ENCODE measurements around the gene LHFPL2.

LHFPL2 gene

DNA sequence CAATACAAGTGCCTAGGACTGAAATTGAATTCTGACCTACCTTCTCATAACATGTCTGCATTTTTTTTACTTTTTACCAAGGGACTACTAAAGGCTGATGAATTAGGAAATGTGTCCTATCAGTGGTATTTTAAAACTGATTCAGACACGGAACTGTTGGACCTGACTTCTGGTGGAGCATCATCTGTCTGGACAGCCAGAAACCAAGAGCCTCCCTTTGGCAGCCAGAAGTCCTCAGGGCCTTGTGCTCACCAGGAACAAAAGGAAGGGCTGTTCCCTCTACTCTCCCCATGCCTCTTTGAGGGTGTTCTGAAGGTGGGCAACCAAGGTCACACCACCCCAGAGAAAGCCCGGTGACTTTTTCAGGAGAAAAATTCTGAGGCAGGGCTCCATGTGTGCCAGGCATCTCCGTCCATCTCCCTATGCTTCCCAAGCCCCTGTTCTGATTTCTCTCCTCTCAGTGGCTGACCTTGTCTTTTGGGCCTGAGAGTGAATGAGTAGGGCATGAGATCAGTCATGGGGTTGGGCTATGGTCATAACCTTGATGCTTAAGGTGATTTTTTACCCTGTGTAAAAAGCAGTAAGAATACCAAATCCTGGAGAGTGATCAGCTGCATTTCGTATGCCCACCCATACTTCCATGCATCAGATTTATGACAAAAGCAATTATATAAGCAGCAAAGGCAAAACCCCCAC is 144.5 kb downstream of the LHFPL2 start:
- DNase-seq (ENCODE audit: low read depth) = no peak

DNA sequence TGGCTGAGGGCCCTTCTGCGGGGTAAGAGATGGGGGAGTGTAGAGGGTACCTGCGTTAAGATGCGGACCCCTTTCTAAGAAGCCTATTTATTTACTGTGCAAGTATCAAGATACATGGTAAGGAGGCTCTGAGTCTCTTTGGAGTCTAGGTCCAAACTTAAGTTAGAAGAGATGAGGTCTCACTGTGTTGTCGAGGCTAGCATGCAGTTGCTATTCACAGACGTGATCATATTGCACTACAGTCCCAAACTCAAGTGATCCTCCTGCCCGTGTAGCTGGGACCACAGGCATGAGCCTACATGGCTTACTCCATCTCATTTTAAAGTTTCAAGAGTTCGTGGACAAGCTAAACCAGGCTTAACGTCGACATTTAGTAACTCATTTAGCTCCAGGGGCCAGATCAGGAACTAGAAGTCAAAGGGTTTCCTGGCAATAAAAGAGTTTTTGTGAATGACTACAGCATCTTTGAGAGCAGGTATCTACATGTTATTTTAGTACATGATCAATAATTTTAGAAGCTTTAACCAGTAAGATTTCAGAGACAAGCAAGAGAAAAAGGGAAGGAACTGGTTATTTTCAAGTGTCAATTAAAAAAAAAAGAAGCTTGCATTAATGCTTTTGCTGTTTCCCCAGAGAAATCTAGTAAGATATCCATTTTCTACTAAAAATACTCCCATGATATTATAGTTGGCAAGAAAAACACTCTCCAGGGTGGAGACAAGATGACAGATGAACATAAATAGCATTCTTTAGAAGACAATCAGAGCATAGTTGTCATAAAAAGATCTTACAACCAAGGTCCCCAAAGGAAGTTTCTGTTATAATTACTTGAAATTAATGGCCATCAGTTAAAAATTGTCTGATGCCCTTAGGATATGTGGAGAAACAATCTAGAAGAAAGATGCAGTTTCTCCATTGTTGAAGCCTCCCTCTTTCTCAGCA is 146.9 kb downstream of the LHFPL2 start:
- no peak for DNase-seq (ENCODE audit: low read depth)

DNA sequence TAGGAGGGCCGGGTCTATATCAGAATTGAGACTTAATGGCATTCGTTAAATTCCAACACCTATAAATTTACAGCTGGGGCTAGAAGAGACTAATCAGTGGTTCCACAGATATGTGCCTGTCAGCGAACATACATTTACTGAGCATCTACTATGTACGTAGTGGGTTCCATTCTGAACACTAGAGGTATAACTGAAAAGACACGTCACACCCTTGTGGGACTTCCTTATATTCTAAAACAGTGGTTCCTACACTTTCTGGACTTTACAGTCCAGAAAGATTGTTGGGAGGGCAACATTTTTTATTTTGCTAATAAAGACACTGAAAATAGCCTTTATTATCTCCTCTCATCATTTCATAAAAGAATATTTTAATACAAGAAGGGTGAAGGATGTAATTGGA is 147.7 kb downstream of the LHFPL2 start:
- no peak for DNase-seq (ENCODE audit: low read depth)

DNA sequence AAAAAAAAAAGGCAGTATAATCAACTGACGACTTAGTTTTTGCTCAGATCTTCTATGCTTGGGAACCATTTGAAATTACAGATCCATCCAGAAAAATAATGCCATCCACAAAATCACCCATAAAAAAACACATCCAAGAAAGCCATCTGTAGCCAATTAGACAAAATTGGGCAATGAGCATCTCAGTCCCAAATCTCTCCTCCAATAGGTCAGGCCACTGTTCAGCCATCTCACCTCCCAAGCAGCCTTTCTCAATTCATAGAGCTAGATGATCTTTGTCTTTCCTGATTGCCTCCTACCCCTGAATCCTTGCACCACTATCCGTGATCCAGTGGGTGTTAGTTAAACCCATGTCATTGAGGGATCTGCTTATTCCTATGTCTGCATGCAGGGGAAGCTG is 148.5 kb downstream of the LHFPL2 start:
- no peak for DNase-seq (ENCODE audit: low read depth)

DNA sequence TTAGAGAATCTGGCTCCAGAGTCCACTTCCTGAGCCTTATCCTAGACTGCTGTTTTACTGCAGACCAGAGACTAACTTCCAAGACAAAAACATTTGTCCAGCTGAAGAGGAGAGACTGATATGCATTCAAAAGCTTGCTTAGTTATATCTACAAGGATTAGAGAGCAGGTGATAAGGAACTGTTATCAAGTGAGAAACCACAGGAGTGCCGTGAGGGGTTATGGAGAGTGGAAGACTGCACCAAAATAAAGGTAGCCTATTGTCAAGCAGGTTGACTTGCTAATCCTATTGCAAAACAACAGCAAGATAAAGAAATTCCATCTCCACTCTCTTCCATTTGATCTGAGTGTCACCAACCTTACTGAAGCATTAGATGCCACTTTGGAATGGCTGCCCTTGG is 149.1 kb downstream of the LHFPL2 start:
- no peak for DNase-seq (ENCODE audit: low read depth)

DNA sequence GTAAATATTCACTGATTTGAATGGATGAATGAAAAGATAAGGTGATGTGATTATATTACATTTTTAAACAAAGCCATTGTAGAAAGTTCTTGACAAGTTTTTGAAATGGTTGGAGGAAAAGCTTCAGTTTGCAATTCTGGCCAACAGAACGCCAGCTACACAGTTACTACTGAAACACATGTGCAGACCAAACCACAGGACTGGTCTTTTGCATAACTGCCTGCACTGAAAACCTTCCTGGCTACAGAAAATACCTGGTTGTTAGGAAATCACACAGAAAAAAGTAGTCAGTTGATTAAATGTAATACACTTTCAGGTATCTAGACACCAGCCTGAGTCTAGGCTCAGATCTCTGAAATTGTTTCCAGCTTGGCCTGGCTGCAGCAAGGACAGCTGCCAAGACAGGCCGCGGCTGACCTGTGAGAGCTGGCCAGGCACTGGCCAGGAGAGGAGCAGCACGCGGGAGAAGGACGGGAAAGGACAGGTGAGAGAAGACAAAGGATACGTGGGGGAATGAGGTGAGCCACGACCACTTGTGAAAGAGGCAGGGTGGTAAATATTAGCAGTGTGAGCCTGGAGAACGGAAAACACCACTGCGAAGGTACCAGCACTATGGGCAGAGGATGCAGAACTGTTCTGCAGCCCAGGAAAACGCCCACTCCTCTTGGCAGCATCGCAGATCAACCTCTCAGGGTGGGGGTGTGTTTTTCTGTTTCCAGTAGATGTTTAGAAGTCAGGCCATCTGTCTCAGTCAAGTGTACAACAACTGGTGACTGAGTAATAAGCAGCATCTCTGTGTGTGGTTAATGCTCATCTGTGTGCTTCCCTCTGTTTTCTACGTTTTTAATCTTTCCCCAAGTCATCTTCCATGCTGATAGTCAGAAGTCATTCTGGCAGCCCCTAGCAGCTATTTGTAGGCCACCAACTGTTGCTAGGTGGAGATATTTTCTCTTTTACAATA is 150.7 kb downstream of the LHFPL2 start:
- DNase-seq (ENCODE audit: low read depth) = no peak

DNA sequence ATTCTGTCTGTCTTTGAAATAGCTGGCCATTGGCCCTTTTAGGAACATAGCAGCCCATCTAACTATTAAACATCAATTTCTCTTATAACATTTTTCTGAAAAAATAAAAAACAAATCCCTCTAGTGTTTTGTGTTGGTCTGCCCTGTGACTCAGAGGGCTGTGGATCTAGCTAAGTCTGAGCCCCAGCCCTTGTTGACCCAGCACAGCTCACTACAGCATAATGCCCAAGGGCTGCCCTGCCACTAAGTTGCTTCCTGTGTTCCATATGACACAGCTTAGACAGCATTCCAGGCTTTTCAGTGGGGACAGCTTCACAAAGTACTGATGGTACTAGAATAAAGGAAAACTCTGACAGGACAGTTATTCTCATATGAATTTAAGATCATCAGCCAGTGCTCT is 152.2 kb downstream of the LHFPL2 start:
- no peak for DNase-seq (ENCODE audit: low read depth)

DNA sequence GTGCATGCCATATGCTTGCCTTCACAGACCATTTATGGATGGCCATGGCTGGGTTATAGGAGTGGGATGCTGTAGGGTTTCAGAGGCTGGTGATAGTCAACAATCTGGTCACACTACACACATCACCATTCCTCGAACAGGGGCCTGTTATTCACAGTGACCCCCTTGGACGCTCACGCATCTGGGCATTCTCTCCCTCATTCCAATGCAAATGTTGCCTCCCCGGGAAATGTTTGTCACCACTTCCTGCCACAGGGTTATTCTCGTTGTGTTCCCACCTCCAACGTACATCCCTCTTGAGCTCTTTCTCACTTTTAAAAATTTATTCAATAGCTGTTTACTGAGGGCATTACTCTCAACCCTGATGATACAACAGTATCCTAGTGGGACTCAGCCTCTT is 152.8 kb downstream of the LHFPL2 start:
- no peak for DNase-seq (ENCODE audit: low read depth)

DNA sequence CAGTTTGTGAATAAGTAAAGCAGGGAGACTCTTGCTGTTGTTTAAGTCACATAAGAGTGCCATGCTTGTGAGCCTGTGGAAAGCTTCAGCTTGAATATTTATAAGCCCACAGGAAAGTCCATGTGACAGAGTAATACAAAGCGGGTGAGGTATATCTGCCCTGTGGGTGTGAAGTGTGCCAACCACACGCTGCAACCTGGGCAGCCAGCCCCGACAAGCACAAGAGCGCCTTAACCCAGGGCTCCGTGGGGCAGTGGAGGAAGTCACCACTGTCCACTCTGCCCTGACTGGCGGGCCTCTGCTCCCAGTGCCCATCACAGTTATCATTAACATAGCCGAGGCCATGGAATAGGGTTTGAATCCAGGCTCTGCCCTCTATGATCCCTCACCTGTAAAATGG is 155.9 kb downstream of the LHFPL2 start:
- DNase-seq (ENCODE audit: low read depth) = no peak

DNA sequence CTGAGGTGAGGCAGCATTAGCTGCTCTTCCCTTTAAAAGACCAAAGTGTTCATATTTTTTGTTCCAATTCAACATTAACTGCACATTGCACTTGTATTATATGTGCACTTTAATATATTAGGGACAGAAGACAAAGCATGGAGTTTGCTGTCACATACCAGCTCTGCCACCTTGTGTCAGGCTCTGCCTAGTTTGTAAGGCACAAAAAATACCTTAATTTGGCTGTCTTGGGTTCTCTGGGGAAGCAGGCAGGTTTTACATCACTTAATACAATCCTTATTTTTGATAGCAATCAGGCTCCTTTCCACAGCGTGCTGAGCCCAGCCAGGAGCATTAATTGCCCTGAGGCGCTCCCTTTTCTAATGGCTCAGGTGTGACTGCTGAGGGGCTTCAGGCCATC is 156.3 kb downstream of the LHFPL2 start:
- DNase-seq (ENCODE audit: low read depth) = no peak

DNA sequence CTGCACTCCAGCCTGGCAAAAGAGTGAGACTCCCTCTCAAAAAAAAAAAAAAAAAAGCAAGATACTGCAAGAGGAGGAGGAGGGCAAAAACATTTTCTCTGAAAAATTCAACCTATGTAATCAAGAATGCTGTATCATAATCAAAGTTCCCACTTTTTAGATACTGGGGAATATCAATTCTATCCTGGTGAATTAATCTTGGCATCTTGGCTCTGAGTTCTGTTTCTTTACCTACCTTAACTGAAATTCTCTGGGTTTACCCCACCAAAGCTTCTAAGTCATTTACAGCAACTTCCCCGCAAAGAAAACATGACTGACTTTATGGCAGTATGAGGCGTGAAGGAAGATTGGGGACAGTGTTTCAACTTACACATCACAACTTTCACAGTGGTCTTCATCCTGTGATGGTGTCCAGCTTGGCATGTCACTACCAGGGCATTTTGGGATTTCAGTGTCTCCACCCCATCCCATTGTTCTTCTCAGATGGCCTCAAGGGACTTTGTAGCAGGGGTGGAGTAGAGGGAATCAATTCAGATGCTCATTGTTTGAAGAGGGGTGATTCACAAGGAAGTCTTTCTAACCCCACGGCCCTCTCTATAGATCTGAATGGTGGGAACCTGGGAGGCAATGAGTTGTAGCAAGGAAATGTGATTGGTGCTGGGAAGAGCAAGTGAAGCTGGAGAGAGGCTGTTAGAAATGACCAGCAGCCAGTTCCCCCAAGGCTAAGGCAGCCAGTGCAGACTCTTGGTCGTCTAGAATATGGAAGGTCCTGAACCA is 157.7 kb downstream of the LHFPL2 start:
- DNase-seq (ENCODE audit: low read depth) = no peak

DNA sequence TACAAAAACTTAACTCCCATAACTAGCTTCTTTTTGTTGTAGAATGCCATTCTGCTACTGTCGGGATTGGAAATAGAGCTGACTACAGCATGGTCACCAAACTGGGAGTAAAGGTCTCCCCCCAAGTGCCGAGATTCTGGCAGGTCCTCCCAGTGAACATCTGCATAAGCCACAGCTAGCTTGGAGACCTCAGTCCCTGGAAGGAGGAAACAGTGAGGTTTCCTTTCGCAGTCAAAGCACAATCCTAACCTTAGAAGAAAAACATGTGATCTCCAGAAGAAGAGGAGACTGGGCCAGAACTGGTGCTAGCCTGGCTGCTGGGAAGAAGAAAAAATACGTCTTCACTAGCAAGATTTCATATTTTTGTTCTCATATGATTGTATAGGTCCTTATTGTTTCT is 160.7 kb downstream of the LHFPL2 start:
- no peak for DNase-seq (ENCODE audit: low read depth)

DNA sequence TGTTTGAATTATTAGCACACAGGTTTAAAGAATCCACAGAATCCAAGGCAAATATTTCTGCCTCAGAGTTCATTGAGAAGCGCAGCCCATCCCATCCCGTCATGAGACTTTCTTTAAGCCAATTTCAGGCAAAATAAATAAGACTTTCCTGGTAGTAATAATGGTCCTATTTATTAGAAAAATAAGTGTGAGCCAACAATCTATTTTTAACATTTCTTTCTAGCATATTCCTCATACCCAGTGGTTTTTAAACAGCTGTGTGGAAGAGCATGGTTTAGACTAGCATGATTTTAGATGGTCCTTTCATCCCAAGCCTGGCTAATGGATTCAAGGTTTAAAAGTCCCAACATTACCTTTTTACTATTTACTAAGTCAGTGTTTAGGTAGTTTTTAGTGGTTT is 162.4 kb downstream of the LHFPL2 start:
- no peak for DNase-seq (ENCODE audit: low read depth)

DNA sequence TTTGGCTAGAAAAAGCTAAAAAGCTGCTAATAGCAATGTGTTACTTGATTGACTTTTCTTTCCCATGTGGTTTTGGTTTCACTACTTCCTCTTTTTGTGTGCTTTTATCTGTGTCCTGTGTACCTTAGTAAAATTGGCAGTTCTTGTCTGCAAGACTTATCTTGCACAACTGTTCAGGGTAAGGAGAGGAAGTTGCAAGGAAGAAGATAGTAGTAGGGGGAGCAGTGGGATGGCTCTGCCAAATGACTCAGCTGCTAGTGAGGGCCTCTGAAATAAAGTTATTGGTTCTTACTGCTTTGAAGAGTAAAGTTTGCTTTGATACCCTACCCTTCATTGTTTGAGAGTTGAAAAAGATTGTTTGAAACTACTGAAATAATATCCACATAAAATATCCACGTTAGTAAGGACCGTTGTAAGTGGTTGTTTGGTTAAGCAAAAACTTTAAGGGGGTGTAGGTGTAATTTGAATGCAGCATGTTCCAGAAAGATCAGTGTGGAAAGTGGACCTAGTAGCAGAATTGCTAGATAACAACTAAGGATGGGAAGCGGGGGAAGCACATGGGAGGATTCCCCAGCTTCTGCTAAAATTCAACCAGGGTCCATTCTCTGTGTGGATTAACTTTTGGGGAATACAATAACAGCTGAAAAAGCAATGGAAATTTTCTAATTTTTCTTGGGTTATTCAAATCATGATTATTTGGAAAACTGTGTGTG is 164.6 kb downstream of the LHFPL2 start:
- no peak for DNase-seq (ENCODE audit: low read depth)

DNA sequence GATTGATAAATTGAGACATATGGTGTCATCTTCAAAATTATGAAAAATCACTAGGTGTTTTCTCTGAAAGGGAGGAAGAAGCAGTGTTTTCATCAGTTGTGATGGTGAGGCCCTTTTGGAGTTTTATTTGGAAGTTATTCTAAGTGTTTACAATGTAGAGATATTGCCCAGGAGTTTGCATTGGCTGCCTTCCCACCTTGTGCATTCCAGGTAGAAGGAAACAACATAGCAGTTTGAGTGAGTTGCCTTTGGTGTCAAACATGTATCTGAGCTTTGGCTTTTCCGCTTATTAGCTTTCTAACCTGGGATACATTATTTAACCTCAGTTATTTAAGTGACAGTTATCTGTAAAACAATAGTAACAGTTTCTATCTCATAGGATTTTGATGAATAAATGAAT is 165.6 kb downstream of the LHFPL2 start:
- DNase-seq (ENCODE audit: low read depth) = no peak

DNA sequence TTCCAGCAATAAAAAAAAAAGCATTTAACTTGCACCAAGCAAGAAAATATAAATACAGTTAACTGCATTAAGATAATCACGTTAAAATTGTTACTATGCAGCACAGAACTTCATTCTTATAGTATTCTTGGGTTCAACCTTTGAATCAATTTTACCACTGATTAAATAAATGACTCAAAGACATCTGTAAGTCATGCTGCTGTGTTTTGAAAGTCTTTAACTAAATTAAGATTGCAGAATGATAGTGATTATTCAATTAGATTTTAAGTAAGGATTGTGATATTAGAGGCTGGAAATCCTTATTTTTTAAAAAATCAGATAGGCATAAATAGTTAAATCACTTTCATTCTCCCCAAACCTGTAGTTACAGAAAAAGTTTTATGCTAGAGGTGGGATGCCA is 171.8 kb downstream of the LHFPL2 start:
- DNase-seq (ENCODE audit: low read depth) = no peak

DNA sequence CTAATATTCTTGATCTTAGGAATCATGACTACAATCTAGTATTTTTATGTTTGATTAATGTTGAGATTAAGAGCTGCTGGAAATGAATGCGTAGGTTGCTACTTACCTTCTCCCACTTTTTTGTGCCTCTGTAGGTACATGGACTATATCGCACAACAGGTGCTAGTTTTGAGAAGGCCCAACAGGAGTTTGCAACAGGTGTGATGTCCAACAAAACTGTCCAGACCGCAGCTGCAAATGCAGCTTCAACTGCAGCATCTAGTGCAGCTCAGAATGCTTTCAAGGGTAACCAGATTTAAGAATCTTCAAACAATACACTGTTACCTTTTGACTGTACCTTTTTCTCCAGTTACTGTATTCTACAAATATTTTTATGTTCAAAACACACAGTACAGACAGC is 173.2 kb downstream of the LHFPL2 start:
- DNase-seq (ENCODE audit: low read depth) = no peak

DNA sequence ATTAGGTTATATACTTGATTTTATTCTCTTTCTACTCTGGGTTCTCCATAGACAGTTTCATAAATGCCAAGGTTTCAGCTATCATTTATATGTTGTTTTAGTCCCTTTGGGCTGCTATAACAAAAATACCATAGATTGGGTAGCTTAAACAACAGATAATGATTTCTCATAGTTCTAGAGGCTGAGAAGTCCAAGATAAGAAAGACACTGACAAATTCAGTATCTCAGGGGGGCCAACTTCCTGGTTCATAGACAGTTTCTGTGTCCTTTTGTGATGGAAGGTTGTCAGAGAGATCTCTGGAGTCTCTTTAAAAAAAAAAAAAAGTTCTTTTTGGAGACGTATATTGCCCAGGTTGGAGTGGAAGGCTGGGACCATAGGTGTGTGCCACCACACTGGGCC is 174.8 kb downstream of the LHFPL2 start:
- DNase-seq (ENCODE audit: low read depth) = no peak

DNA sequence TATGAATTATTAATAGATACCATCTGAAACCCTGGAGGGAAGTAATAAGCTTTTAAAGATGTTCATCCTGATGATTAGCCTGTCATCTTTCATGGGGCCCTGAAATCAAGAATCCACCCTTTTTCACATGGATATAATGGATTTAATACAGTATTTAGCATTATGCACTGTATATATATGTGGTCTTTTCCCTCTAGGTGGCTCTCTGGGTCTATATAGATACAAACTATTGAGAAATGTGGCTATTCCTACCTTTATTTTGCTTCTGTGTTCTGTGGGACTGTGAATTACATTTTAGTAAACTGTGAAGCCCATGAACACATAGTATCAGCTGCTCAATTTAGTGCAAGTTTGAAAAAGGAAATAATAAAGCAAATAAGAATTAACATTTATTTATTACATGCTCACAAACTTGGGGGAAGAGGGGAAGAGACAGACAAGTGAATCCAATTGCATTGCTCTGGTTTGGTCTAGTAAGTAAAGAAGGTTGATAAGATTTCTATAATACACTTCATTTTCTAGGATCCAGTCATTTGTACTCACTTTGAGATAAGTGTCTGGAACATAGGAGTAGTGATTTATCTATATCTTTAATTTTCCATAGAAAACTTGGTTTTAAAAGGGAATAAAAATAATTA is 176.0 kb downstream of the LHFPL2 start:
- DNase-seq (ENCODE audit: low read depth) = no peak

DNA sequence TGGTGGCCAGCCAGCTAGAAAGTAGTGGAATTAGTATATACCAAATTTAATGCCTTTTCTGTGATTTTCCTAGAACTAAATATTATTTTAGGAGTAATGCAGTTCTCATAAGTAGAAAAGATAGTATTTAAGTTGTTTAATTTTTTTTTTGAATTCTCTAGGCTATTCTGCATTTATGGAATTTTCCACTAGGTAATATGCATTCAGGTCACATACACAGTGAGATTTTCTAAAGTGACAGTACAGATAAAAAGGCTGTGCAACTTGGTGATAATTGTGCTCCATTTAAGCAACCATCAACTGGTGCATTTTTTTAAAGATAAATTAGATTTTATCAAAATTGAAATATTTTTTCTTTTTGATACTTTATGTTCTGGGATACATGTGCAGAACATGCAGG is 176.7 kb downstream of the LHFPL2 start:
- DNase-seq (ENCODE audit: low read depth) = no peak
